HEK293 (cell line): ENCODE data around the gene NFATC1.

Experiments used
- CTCF ChIA-PET: fragments of 350-600 bp; formaldehyde crosslinking; extraction: SDS; loops from one replicate; lab custom pipeline; 2021; ENCODE audit warnings: antibody characterized with exemption; lab: Yijun Ruan, JAX
- POLR2A ChIA-PET: fragments of 300-600 bp; formaldehyde crosslinking; extraction: SDS; loops from one replicate; lab custom pipeline; 2020; ENCODE audit warnings: antibody characterized with exemption, inconsistent platforms; lab: Yijun Ruan, JAX
- H3K27ac ChIP-seq: fragments of 200-500 bp; sonication (Bioruptor generic); 2 replicates; pipeline ENCODE4 v1.5.1; 2014; ENCODE audit warnings: low read depth, low read length, control low read depth, inconsistent platforms; ENCODE audit errors: extremely low read depth
- H3K36me3 ChIP-seq, 2 experiments: fragments of 200-500 bp in 1 of 2; sonication (Bioruptor generic) in 1 of 2; 1 replicate in 1 of 2; 2 replicates in 1 of 2; pipeline ENCODE4 v1.5.1; 2014 to 2017; ENCODE audit warnings: inconsistent platforms in 2 of 2, low read length in 2 of 2; ENCODE audit not compliant: control insufficient read depth in 2 of 2, insufficient read depth in 1 of 2
- H3K4me1 ChIP-seq: fragments of 200-500 bp; sonication (Bioruptor generic); 2 replicates; pipeline ENCODE4 v1.5.1; 2014; ENCODE audit warnings: mild to moderate bottlenecking, low read length, inconsistent platforms; ENCODE audit not compliant: control insufficient read depth, insufficient read depth
- H3K4me3 ChIP-seq: 2 replicates; pipeline ENCODE4 v1.5.1; 2011; ENCODE audit warnings: low read depth, mild to moderate bottlenecking, control low read depth, low read length, moderate library complexity
- H3K9me3 ChIP-seq: fragments of 200-500 bp; sonication (Bioruptor generic); 2 replicates; pipeline ENCODE4 v1.5.1; 2014; ENCODE audit warnings: low read depth, low read length, inconsistent platforms; ENCODE audit not compliant: control insufficient read depth, insufficient read depth
- CTCF ChIP-seq: fragments of 450-650 bp; formaldehyde crosslinking; IDR thresholded peaks from 2 replicates; pipeline ENCODE4 v1.5.1; 2016; ENCODE audit warnings: missing biosample characterization, missing genetic modification characterization
- FEZF1 ChIP-seq: fragments of 450-650 bp; formaldehyde crosslinking; IDR thresholded peaks from 2 replicates; pipeline ENCODE4 v1.5.1; 2016; ENCODE audit warnings: missing biosample characterization, missing genetic modification characterization
- GLIS2 ChIP-seq: fragments of 450-650 bp; formaldehyde crosslinking; IDR thresholded peaks from 2 replicates; pipeline ENCODE4 v1.5.1; 2016; ENCODE audit warnings: missing biosample characterization, missing genetic modification characterization
- KLF8 ChIP-seq: fragments of 450-650 bp; formaldehyde crosslinking; IDR thresholded peaks from 2 replicates; pipeline ENCODE4 v1.5.1; 2016; ENCODE audit warnings: missing biosample characterization, missing genetic modification characterization
- MEIS1 ChIP-seq: sonication (generic); formaldehyde crosslinking; IDR thresholded peaks from 2 replicates; pipeline ENCODE4 v1.8.1; 2022; ENCODE audit warnings: missing genetic modification reagents, mild to moderate bottlenecking, borderline replicate concordance
- SCRT1 ChIP-seq: fragments of 450-650 bp; formaldehyde crosslinking; IDR thresholded peaks from 2 replicates; pipeline ENCODE4 v1.5.1; 2016; ENCODE audit warnings: missing biosample characterization, missing genetic modification characterization, borderline replicate concordance
- SCRT2 ChIP-seq: fragments of 450-650 bp; formaldehyde crosslinking; IDR thresholded peaks from 2 replicates; pipeline ENCODE4 v1.5.1; 2016; ENCODE audit warnings: missing biosample characterization, missing genetic modification characterization
- SP3 ChIP-seq: fragments of 450-650 bp; formaldehyde crosslinking; IDR thresholded peaks from 2 replicates; pipeline ENCODE4 v1.5.1; 2016; ENCODE audit warnings: missing biosample characterization, missing genetic modification characterization
- TSHZ1 ChIP-seq: fragments of 450-650 bp; formaldehyde crosslinking; IDR thresholded peaks from 2 replicates; pipeline ENCODE4 v1.5.1; 2016; ENCODE audit warnings: missing biosample characterization, missing genetic modification characterization, borderline replicate concordance
- WT1 ChIP-seq: fragments of 450-650 bp; formaldehyde crosslinking; IDR thresholded peaks from 2 replicates; pipeline ENCODE4 v1.5.1; 2016; ENCODE audit warnings: missing biosample characterization, missing genetic modification characterization
- ZBTB20 ChIP-seq: fragments of 450-650 bp; formaldehyde crosslinking; IDR thresholded peaks from 2 replicates; pipeline ENCODE4 v1.5.1; 2016; ENCODE audit warnings: missing biosample characterization, missing genetic modification characterization
- ZFP41 ChIP-seq: fragments of 450-650 bp; formaldehyde crosslinking; IDR thresholded peaks from 2 replicates; pipeline ENCODE4 v1.5.1; 2016; ENCODE audit warnings: missing biosample characterization, missing genetic modification characterization, borderline replicate concordance
- ZNF138 ChIP-seq: fragments of 450-650 bp; formaldehyde crosslinking; IDR thresholded peaks from 2 replicates; pipeline ENCODE4 v1.5.1; 2016; ENCODE audit warnings: missing biosample characterization, missing genetic modification characterization, borderline replicate concordance
- ZNF148 ChIP-seq: fragments of 450-650 bp; formaldehyde crosslinking; IDR thresholded peaks from 2 replicates; pipeline ENCODE4 v1.5.0; 2017; ENCODE audit warnings: missing biosample characterization, missing genetic modification characterization, borderline replicate concordance
- ZNF19 ChIP-seq: fragments of 450-650 bp; formaldehyde crosslinking; IDR thresholded peaks from 2 replicates; pipeline ENCODE4; 2016; ENCODE audit warnings: missing biosample characterization, missing genetic modification characterization, low read depth
- ZNF2 ChIP-seq: fragments of 450-650 bp; formaldehyde crosslinking; IDR thresholded peaks from 2 replicates; pipeline ENCODE4 v1.5.1; 2016; ENCODE audit warnings: missing biosample characterization, missing genetic modification characterization
- ZNF202 ChIP-seq: fragments of 450-650 bp; formaldehyde crosslinking; IDR thresholded peaks from 2 replicates; pipeline ENCODE4 v1.5.1; 2016; ENCODE audit warnings: missing biosample characterization, missing genetic modification characterization, borderline replicate concordance
- ZNF211 ChIP-seq: fragments of 450-650 bp; formaldehyde crosslinking; IDR thresholded peaks from 2 replicates; pipeline ENCODE4 v1.5.1; 2016; ENCODE audit warnings: low read depth, missing biosample characterization, missing genetic modification characterization
- ZNF23 ChIP-seq: fragments of 450-650 bp; formaldehyde crosslinking; IDR thresholded peaks from 2 replicates; pipeline ENCODE4 v1.5.1; 2016; ENCODE audit warnings: missing biosample characterization, missing genetic modification characterization, borderline replicate concordance
- ZNF404 ChIP-seq: fragments of 450-650 bp; formaldehyde crosslinking; IDR thresholded peaks from 2 replicates; pipeline ENCODE4 v1.5.1; 2017; ENCODE audit warnings: missing biosample characterization, missing genetic modification characterization
- ZNF423 ChIP-seq: fragments of 450-650 bp; formaldehyde crosslinking; IDR thresholded peaks from 2 replicates; pipeline ENCODE4 v1.5.1; 2016; ENCODE audit warnings: missing biosample characterization, missing genetic modification characterization
- ZNF473 ChIP-seq: fragments of 450-650 bp; formaldehyde crosslinking; IDR thresholded peaks from 2 replicates; pipeline ENCODE4 v1.5.1; 2017; ENCODE audit warnings: missing biosample characterization, missing genetic modification characterization
- ZNF501 ChIP-seq: fragments of 450-650 bp; formaldehyde crosslinking; IDR thresholded peaks from 2 replicates; pipeline ENCODE4 v1.5.1; 2016; ENCODE audit warnings: missing biosample characterization, missing genetic modification characterization
- ZNF558 ChIP-seq: fragments of 450-650 bp; formaldehyde crosslinking; IDR thresholded peaks from 2 replicates; pipeline ENCODE4 v1.5.1; 2016; ENCODE audit warnings: missing biosample characterization, missing genetic modification characterization
- ZNF560 ChIP-seq: fragments of 450-650 bp; formaldehyde crosslinking; IDR thresholded peaks from 2 replicates; pipeline ENCODE4 v1.5.1; 2017; ENCODE audit warnings: missing biosample characterization, missing genetic modification characterization, borderline replicate concordance
- ZNF629 ChIP-seq: fragments of 450-650 bp; formaldehyde crosslinking; IDR thresholded peaks from 2 replicates; pipeline ENCODE4 v1.5.1; 2017; ENCODE audit warnings: missing biosample characterization, missing genetic modification characterization
- ZNF654 ChIP-seq: fragments of 450-650 bp; formaldehyde crosslinking; IDR thresholded peaks from 2 replicates; pipeline ENCODE4 v1.5.1; 2016; ENCODE audit warnings: low read depth, missing biosample characterization, missing genetic modification characterization
- ZNF843 ChIP-seq: fragments of 450-650 bp; formaldehyde crosslinking; IDR thresholded peaks from 2 replicates; pipeline ENCODE4 v1.5.1; 2016; ENCODE audit warnings: missing biosample characterization, missing genetic modification characterization

The NFATC1 gene

GRCh38 chr18:79528316-79528695 lies 132.6 kb downstream of the NFATC1 start:
- Histone ChIP-seq H3K9me3 (no peaks in the 10 kb centered on the region), H3K36me3 (peaks cover 0 to 16% of the 10 kb centered on the region in 2 experiments; a peak in 1 of 3 replicates), H3K4me1 (no peaks in the 10 kb centered on the region), H3K4me3 (no peak overlapping the region), H3K27ac (no peak overlapping the region)
- CTCF ChIA-PET, result interaction anchor here (0.9 to 8.9 kb wide), 9 partner anchors 10 to 1763 kb away, joined by 3 to 139 read pairs (median 4); no protein-coding TSS in a partner anchor
- TF ChIP-seq MEIS1 (no peak), FEZF1 (tag by site-specific recombination) (no peak), WT1 (tag by site-specific recombination) (no peak), ZNF473 (tag by site-specific recombination) (no peak), ZFP41 (tag by site-specific recombination) (no peak), ZNF629 (tag by site-specific recombination) (no peak), ZNF138 (tag by site-specific recombination) (no peak), ZNF843 (no peak), TSHZ1 (tag by site-specific recombination) (no peak), ZBTB20 (tag by site-specific recombination) (no peak)
- POLR2A ChIA-PET, result no interaction called here

GRCh38 chr18:79528846-79529245 lies 133.1 kb downstream of the NFATC1 start:
- POLR2A ChIA-PET, result no interaction called here
- no peak overlapping the region for H3K27ac ChIP-seq
- no peak for TF ChIP-seq ZNF148 (tag by site-specific recombination)
- peak; percentile 54; the same call in 1 of the 2 replicates for TF ChIP-seq SCRT2
- TF ChIP-seq SP3 (tag by site-specific recombination), result no peak
- no peak for TF ChIP-seq ZNF211 (tag by site-specific recombination)
- TF ChIP-seq ZNF843, result no peak
- no peak for TF ChIP-seq ZNF23 (tag by site-specific recombination)
- TF ChIP-seq ZNF19 (tag by site-specific recombination), result no peak
- peak; percentile 59; the same call in 1 of the 2 replicates for TF ChIP-seq CTCF
- TF ChIP-seq ZNF501, result 0 out of 2 replicates have a peak, but pooled peaks have one; percentile 40
- TF ChIP-seq ZNF2 (tag by site-specific recombination), result 0 out of 2 replicates have a peak, but pooled peaks have one; percentile 21
- TF ChIP-seq GLIS2 (tag by site-specific recombination), result no peak
- no peak for TF ChIP-seq ZNF560 (tag by site-specific recombination)
- TF ChIP-seq ZNF654 (tag by site-specific recombination), result peak; percentile 70
- TF ChIP-seq ZNF423 (tag by site-specific recombination), result no peak
- no peak for TF ChIP-seq ZNF202 (tag by site-specific recombination)
- no peak for TF ChIP-seq ZNF404 (tag by site-specific recombination)
- no peak for TF ChIP-seq KLF8
- peak; percentile 89 for TF ChIP-seq SCRT1 (tag by site-specific recombination)
- no peak for TF ChIP-seq ZNF558 (tag by site-specific recombination)
- H3K9me3 ChIP-seq, result no peaks in the 10 kb centered on the region
- no peaks in the 10 kb centered on the region for H3K4me1 ChIP-seq
- CTCF ChIA-PET, result interaction anchor here (0.8 to 8.9 kb wide), 9 partner anchors 10 to 168 kb away, joined by 3 to 139 read pairs (median 4); no protein-coding TSS in a partner anchor
- peaks cover 0 to 16% of the 10 kb centered on the region in 2 experiments; a peak in 1 of 3 replicates for H3K36me3 ChIP-seq
- H3K4me3 ChIP-seq, result no peak overlapping the region
